Naive B cell (primary cell): ENCODE results near the gene SSH2. TPM values are rescaled to one million over a fixed set of nuclear protein-coding genes. Genes with fewer than 3 reads are reported as not detected.
A peak's percentile ranks its signal among the peaks of the same experiment; 100 is the strongest.

Experiments
- ATAC-seq, 2 donors: fragments of 150-1000 bp; cut with Tn5 transposase; 2 replicates each; pipeline ENCODE4 v1.10.0; 2021; ENCODE audit warnings: low read depth in 2 of 2, mild to moderate bottlenecking in 2 of 2, moderate library complexity in 2 of 2
- DNase-seq: peaks from one replicate; pipeline ENCODE4 v3.0.0; 2022
- H3K27ac Mint-ChIP-seq, 6 donors: one replicate each; pipeline ENCODE4 v1.8.0; 2020 to 2022; ENCODE audit warnings: mild to moderate bottlenecking in 6 of 6, mixed read lengths in 6 of 6, moderate library complexity in 5 of 6, inconsistent platforms in 2 of 6
- H3K27me3 Mint-ChIP-seq, 3 donors: one replicate each; pipeline ENCODE4 v1.8.0; 2021 to 2022; ENCODE audit warnings: mixed read lengths in 3 of 3, mild to moderate bottlenecking in 1 of 3
- H3K36me3 Mint-ChIP-seq, 2 donors: one replicate each; pipeline ENCODE4 v1.8.0; 2020 to 2022; ENCODE audit warnings: mixed read lengths in 2 of 2, inconsistent platforms in 1 of 2, mild to moderate bottlenecking in 1 of 2
- H3K4me1 Mint-ChIP-seq, 3 donors: one replicate each; pipeline ENCODE4 v1.8.0; 2020 to 2022; ENCODE audit warnings: mixed read lengths in 3 of 3, inconsistent platforms in 1 of 3, mild to moderate bottlenecking in 1 of 3, moderate library complexity in 1 of 3
- H3K4me3 Mint-ChIP-seq, 8 donors: one replicate each; pipeline ENCODE4 v1.8.0; 2020 to 2022; ENCODE audit warnings: mild to moderate bottlenecking in 8 of 8, mixed read lengths in 8 of 8, moderate library complexity in 8 of 8, inconsistent platforms in 2 of 8
- H3K9me3 Mint-ChIP-seq, 7 donors: one replicate each; pipeline ENCODE4 v1.8.0; 2020 to 2022; ENCODE audit warnings: mixed read lengths in 7 of 7, mild to moderate bottlenecking in 5 of 7, inconsistent platforms in 2 of 7, moderate library complexity in 1 of 7
- polyA plus RNA-seq, 6 donors: library from polyadenylated mRNA; unstranded; fragments of 300-500 nt; fragmentation: Illumina TruSeq; gene quantifications; one replicate each; pipeline ENCODE4 v1.2.3, GENCODE V29; 2021; ENCODE audit warnings: low read depth in 6 of 6

The SSH2 gene
- polyA plus RNA-seq, 6 donors from 2014 or later: 46.3 to 96.7 (median 65.5) TPM

DNA sequence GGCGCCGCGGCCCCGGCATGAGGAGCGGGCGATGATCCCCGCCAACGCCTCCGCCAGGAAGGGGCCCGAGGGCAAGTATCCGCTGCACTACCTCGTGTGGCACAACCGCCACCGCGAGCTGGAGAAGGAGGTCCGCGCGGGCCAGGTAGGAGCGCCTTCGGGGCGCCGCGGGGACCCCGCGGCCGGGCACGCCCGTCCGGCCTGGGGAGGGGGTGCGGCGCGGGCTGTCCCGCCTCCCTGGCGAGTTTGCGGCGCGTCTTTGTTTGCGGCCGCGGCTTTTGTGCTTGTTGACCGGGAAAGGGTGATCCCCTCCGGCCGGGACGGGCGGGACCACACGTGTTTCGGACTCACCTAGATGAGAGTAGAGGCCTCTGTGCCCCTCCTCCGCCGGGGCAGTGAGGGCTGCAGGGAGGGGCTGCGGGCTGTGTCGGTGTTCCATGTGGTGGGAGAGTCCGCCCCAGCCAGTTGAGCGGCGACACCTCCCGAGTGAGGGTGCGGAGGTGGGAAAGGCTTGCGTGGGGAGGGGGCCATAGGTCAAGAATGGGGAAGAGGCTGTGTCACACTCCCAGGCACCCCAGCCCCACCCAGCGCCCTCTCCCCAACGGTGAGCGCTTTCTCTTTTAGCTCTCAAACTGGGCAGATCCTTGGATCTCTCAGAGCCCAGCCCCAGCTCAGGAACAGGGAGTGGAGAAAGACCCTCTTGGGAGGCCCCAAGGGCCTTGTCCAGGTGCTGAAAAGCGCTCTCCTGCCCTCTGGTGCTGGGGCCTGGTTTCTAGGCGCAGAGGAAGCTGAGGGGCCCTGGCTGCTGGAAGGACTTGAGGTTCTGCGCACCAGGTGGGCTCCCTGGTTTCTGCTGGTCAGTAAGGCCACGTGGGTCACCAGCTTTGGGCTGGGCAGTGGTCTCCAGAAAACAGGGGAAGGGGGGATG is 336.2 kb downstream of the SSH2 start:
- peak overlapping the region; percentile 71 to 90 (median 84) for H3K4me3 Mint-ChIP-seq
- no peaks in the 10 kb centered on the region for H3K36me3 Mint-ChIP-seq
- H3K27ac Mint-ChIP-seq: peak overlapping the region in 1 of 6 donors; percentile 33
- peaks cover 24 to 44% (median 34%) of the 10 kb centered on the region in 3 donors for H3K4me1 Mint-ChIP-seq
- DNase-seq (no peak), ATAC-seq (no peak)
- H3K9me3 Mint-ChIP-seq: no peaks in the 10 kb centered on the region
- peaks cover 0 to 10% (median 0%) of the 10 kb centered on the region in 3 donors for H3K27me3 Mint-ChIP-seq

- DNase-seq (peak; percentile 34), ATAC-seq (peak in 1 of 2 donors; percentile 6)
- peaks cover 0 to 10% (median 0%) of the 10 kb centered on the region in 3 donors for H3K27me3 Mint-ChIP-seq
- peak within 1 kb of the TSS in 4 of 6 donors; percentile 38 to 82 (median 55) for H3K27ac Mint-ChIP-seq
- peaks cover 28 to 49% (median 38%) of the 10 kb centered on the region in 3 donors for H3K4me1 Mint-ChIP-seq
- peak within 1 kb of the TSS; percentile 84 to 94 (median 90) for H3K4me3 Mint-ChIP-seq
- no peaks in the 10 kb centered on the region for H3K36me3 Mint-ChIP-seq
- no peaks in the 10 kb centered on the region for H3K9me3 Mint-ChIP-seq
Measured at GRCh38 chr17:29592850-29593551, 337.0 kb downstream of the SSH2 start, which contains the start of gene ANKRD13B. ANKRD13B (plus strand) TSS chr17:29593132; CDS start chr17:29593622, 490 bp downstream.

DNA sequence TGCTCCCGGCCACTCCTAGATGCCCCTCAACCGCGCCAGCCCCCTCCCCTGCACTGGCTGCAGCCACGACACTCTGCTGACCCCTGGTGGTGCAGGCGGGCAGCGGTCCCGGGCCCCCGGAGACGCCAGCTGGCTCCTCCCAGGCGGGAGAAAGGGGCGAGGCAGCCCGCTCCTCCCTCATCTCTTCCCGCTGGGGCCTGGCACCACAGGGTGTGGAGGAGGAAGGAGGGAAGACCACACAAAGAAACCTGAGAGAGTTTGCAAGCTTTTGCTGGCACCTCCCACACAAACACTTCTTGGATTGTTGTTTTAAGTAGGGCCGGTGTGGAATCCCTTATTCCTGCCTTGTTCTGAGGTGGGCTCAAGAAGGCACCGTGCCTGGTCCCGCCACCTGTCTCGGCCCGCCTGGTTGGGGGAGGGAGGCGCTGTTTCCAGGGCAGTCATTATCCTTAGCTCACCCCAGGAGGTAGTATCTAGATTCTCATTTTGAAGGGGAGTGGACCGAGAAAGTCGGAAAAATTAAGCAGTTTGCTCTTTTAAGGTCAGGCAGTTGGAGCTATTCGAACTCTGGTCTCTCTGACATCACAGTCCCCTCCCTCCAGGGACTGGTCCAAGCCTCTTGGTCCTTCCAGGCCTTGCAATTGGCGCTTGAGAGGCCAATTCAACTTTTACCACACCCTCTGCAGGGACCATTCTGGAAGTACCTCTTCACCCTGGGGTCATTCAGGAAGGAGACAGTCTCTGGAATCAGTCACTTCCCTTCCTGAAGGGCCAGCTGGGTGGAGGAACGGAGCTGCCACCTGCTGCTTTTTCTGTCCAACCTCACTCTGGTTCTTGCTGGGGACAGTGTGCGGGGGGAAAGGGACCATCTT is 338.1 kb downstream of the SSH2 start:
- DNase-seq (peak; percentile 77), ATAC-seq (peak; percentile 47 to 49)
- H3K4me1 Mint-ChIP-seq: peaks cover 35 to 59% (median 48%) of the 10 kb centered on the region in 3 donors
- H3K27me3 Mint-ChIP-seq: peaks cover 0 to 10% (median 0%) of the 10 kb centered on the region in 3 donors
- H3K27ac Mint-ChIP-seq: peak overlapping the region in 3 of 6 donors; percentile 38 to 82 (median 41)
- peak overlapping the region; percentile 84 to 94 (median 90) for H3K4me3 Mint-ChIP-seq
- H3K36me3 Mint-ChIP-seq: no peaks in the 10 kb centered on the region
- H3K9me3 Mint-ChIP-seq: no peaks in the 10 kb centered on the region

DNA sequence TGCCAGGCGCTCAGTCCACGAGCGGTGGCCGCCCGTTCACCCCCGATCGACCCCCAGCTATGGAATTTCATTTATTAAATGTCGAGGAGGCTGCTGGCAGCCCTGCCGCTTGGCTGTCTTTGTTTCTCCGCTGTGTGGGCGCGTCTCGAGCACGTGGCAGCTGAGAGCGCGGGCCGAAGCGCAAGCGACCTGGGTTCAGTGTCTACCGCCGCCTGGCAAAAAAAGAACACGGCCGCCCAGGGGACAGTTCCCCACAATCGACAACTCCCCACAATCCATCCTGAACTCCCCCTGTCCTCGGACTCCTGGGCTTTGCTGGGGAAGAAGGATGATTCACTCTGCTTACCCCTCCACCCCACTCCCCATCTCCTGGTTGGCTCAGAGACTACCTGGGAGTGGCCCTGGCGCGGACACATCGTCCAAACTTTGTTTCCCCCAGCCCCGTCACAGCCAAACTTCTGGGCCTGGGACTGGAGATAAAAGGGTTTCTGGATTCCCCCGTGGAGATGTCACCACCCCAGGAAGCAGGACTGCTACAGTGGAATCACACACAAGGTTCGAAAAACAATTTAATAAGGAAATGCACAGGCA is 338.8 kb downstream of the SSH2 start:
- H3K27me3 Mint-ChIP-seq: peaks cover 0 to 10% (median 0%) of the 10 kb centered on the region in 3 donors
- no peaks in the 10 kb centered on the region for H3K9me3 Mint-ChIP-seq
- peaks cover 35 to 66% (median 55%) of the 10 kb centered on the region in 3 donors for H3K4me1 Mint-ChIP-seq
- H3K36me3 Mint-ChIP-seq: no peaks in the 10 kb centered on the region
- peak overlapping the region; percentile 84 to 94 (median 88) for H3K4me3 Mint-ChIP-seq
- peak overlapping the region in 1 of 6 donors; percentile 19 for H3K27ac Mint-ChIP-seq
- ATAC-seq (no peak), DNase-seq (peak; percentile 28)

DNA sequence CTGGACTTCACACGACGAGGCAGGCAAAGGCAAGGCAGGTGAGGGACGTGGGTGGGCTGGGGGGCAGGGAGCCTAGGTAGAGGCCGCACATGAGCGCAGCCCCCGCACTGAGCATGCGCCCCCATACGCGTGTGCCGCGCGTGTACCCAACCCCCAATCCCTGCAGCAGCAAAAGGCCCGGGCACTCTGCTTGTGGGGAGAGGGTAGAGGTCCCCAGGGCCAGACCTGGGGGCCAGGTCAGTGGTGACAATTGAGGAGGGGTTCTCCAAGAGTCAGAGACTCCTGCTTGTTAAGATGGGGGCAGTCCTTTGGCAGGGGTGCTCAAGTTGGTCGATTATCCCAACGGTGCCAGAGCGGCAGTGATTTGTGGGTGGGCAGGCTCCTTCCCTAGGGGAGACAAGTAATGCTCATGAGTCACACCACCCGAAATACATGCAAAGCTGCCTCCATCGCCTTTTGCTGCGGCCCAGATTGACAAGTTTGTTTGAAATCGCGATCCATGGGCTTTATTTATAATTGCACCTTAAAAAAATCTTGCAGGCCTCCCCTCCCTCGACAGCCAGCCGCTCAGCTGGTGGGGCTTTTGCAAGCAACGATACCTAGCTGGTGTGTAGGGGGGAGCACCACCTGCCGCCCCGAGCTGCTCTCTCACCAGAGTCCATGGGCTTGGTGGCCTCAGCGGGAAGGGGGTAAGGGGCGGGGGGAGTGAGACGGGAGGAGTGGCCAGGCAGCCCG is 339.4 kb downstream of the SSH2 start:
- ATAC-seq (no peak), DNase-seq (no peak)
- Mint-ChIP-seq H3K4me1 (peaks cover 35 to 69% (median 61%) of the 10 kb centered on the region in 3 donors), H3K9me3 (no peaks in the 10 kb centered on the region), H3K27ac (peak overlapping the region in 2 of 6 donors; percentile 26 to 79), H3K27me3 (peaks cover 0 to 10% (median 0%) of the 10 kb centered on the region in 3 donors), H3K36me3 (no peaks in the 10 kb centered on the region), H3K4me3 (peak overlapping the region; percentile 84 to 94 (median 91))

- Mint-ChIP-seq H3K4me3 (peak within 1 kb of the TSS; percentile 85 to 94 (median 92)), H3K27me3 (peaks cover 0 to 5% (median 0%) of the 10 kb centered on the region in 3 donors), H3K36me3 (no peaks in the 10 kb centered on the region), H3K27ac (peak within 1 kb of the TSS in 4 of 6 donors; percentile 27 to 88 (median 73)), H3K4me1 (peaks cover 36 to 77% (median 68%) of the 10 kb centered on the region in 3 donors), H3K9me3 (no peaks in the 10 kb centered on the region)
- peak; percentile 85 for DNase-seq
- peak; percentile 78 to 81 for ATAC-seq
Measured at GRCh38 chr17:29589524-29590410, 340.3 kb downstream of the SSH2 start, which contains the start of gene GIT1. GIT1 (minus strand) TSS chr17:29589648; CDS start chr17:29589378, 270 bp downstream.

GRCh38 chr17:29588562-29589411 is 341.2 kb downstream of the SSH2 start:
- peak overlapping the region in 3 of 6 donors; percentile 67 to 95 (median 76) for H3K27ac Mint-ChIP-seq
- peaks cover 45 to 78% (median 72%) of the 10 kb centered on the region in 3 donors for H3K4me1 Mint-ChIP-seq
- ATAC-seq: peak; percentile 10 to 15
- DNase-seq: peak; percentile 56
- no peaks in the 10 kb centered on the region for H3K9me3 Mint-ChIP-seq
- H3K36me3 Mint-ChIP-seq: no peaks in the 10 kb centered on the region
- no peaks in the 10 kb centered on the region for H3K27me3 Mint-ChIP-seq
- peak overlapping the region; percentile 85 to 94 (median 90) for H3K4me3 Mint-ChIP-seq

DNA sequence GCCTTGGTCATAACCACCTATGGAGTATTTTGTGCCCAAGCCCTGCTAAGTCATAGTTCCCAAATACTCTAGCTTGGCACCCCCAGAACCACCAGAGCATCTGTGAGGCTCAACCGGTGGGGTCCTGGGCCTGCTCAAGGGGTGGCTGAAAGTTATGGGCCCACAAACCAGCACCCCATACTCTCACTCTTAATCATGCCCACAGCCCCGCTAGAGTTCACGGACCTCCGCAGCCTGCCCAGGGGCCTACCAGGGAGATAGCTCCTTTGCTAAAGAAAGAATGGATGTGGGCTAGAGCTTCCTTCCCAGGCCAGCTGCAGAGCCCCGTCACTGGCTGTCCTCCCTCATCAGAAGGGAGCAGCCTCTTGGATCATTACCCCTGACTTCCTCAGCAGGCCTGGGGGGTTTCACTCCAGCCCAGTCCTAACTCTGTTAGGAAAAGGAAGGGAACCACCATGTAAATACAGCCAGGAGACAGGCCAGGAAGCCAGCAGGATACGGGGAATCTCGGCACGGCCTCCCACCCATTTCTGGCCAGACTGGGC is 341.9 kb downstream of the SSH2 start:
- H3K9me3 Mint-ChIP-seq: no peaks in the 10 kb centered on the region
- no peak for DNase-seq
- H3K36me3 Mint-ChIP-seq: no peaks in the 10 kb centered on the region
- H3K27ac Mint-ChIP-seq: peak overlapping the region in 5 of 6 donors; percentile 76 to 95 (median 94)
- H3K4me3 Mint-ChIP-seq: peak overlapping the region; percentile 83 to 94 (median 90)
- peaks cover 48 to 81% (median 79%) of the 10 kb centered on the region in 3 donors for H3K4me1 Mint-ChIP-seq
- H3K27me3 Mint-ChIP-seq: no peaks in the 10 kb centered on the region
- ATAC-seq: no peak

GRCh38 chr17:29587591-29587990 is 342.4 kb downstream of the SSH2 start:
- Mint-ChIP-seq H3K27ac (peak overlapping the region in 3 of 6 donors; percentile 41 to 76 (median 60)), H3K4me1 (peaks cover 43 to 78% (median 77%) of the 10 kb centered on the region in 3 donors), H3K27me3 (no peaks in the 10 kb centered on the region), H3K36me3 (no peaks in the 10 kb centered on the region), H3K9me3 (no peaks in the 10 kb centered on the region), H3K4me3 (peak overlapping the region; percentile 83 to 94 (median 90))
- ATAC-seq (no peak), DNase-seq (no peak)
